Upper lobe of right lung (tissue), 1 donor: ENCODE results near the gene PRR14. TPM values are rescaled to one million over a fixed set of nuclear protein-coding genes. Genes with fewer than 3 reads are reported as not detected.
A peak's percentile ranks its signal among the peaks of the same experiment; 100 is the strongest.

Source experiments
- ATAC-seq: fragments of 200-7000 bp; cut with Tn5 transposase; one replicate; pipeline ENCODE4 v1.9.1; 2020; ENCODE audit warnings: mild to moderate bottlenecking, moderate library complexity
- DNase-seq: peaks from one replicate; pipeline ENCODE4 v3.0.0-alpha.2; 2020
- H3K27ac ChIP-seq: fragments of 200-600 bp; one replicate; pipeline ENCODE4 v1.8.0; 2022
- H3K27me3 ChIP-seq: fragments of 200-600 bp; one replicate; pipeline ENCODE4 v1.8.0; 2022; ENCODE audit warnings: mild to moderate bottlenecking
- H3K36me3 ChIP-seq: fragments of 200-600 bp; one replicate; pipeline ENCODE4 v1.8.0; 2022
- H3K4me1 ChIP-seq: fragments of 200-600 bp; one replicate; pipeline ENCODE4 v1.8.0; 2022
- H3K4me3 ChIP-seq: fragments of 200-600 bp; one replicate; pipeline ENCODE4 v1.8.0; 2022; ENCODE audit warnings: mild to moderate bottlenecking
- H3K9me3 ChIP-seq: fragments of 200-600 bp; one replicate; pipeline ENCODE4 v1.8.0; 2022
- CTCF ChIP-seq: fragments of 200-600 bp; IDR thresholded peaks from one replicate; pipeline ENCODE4 v1.8.0; 2022; ENCODE audit warnings: antibody characterized with exemption
- intact Hi-C: fragments of 100-400 bp; cut with DNase I; formaldehyde crosslinking; loops from one replicate; pipeline ENCODE4 v1.11.0; 2022
- total RNA-seq: library from RNA; stranded (reverse); fragmentation: NEBNext Ultra II Directional; extraction: Animal tissue kit (Norgen Biotek cat#: 25700); gene quantifications from one replicate; pipeline ENCODE4 v1.2.1, GENCODE V29; 2021
- donor health status: DM: no; HTN: yes; CAD: no; lungs with severe emphysema.

PRR14 gene
- total RNA-seq, 1 donor from 2014 or later = 48.2 TPM

- Histone ChIP-seq H3K4me3 (no peak overlapping the region), H3K36me3 (peaks cover 61% of the 10 kb centered on the region), H3K4me1 (peaks cover 6% of the 10 kb centered on the region), H3K9me3 (no peaks in the 10 kb centered on the region), H3K27me3 (no peaks in the 10 kb centered on the region), H3K27ac (no peak overlapping the region)
- DNase-seq = peak; percentile 70
- intact Hi-C loops = no loop called here
- TF ChIP-seq CTCF = no peak
- ATAC-seq = peak; percentile 23
Observed at GRCh38 chr16:30605158-30605557, 45.6 kb upstream of the PRR14 start.

GRCh38 chr16:30606004-30606403 lies 44.8 kb upstream of the PRR14 start:
- no peak for ATAC-seq
- no peak for DNase-seq
- TF ChIP-seq CTCF = no peak
- intact Hi-C loops = no loop called here
- H3K27ac ChIP-seq = no peak overlapping the region
- H3K4me1 ChIP-seq = peaks cover 9% of the 10 kb centered on the region
- no peaks in the 10 kb centered on the region for H3K27me3 ChIP-seq
- peaks cover 61% of the 10 kb centered on the region for H3K36me3 ChIP-seq
- H3K4me3 ChIP-seq = no peak overlapping the region
- no peaks in the 10 kb centered on the region for H3K9me3 ChIP-seq

- Histone ChIP-seq H3K36me3 (peaks cover 39% of the 10 kb centered on the region), H3K4me3 (peak overlapping the region; percentile 99), H3K27me3 (no peaks in the 10 kb centered on the region), H3K9me3 (no peaks in the 10 kb centered on the region), H3K27ac (peak overlapping the region; percentile 99), H3K4me1 (peaks cover 9% of the 10 kb centered on the region)
- TF ChIP-seq CTCF = no peak
- DNase-seq (peak; percentile 86), ATAC-seq (peak; percentile 75)
- intact Hi-C loops = no loop called here
Observed at GRCh38 chr16:30609002-30609925, 41.5 kb upstream of the PRR14 start.

GRCh38 chr16:30609926-30610839 lies 40.6 kb upstream of the PRR14 start, which contains the start of gene ZNF689:
Gene ZNF689, minus strand, starts transcription at chr16:30610389. Its CDS starts 348 bp downstream, at chr16:30610041.
- peak; percentile 92 for DNase-seq
- Histone ChIP-seq H3K4me1 (peaks cover 9% of the 10 kb centered on the region), H3K9me3 (no peaks in the 10 kb centered on the region), H3K27ac (peak within 1 kb of the TSS; percentile 99), H3K4me3 (peak within 1 kb of the TSS; percentile 99), H3K36me3 (peaks cover 30% of the 10 kb centered on the region), H3K27me3 (no peaks in the 10 kb centered on the region)
- no peak for TF ChIP-seq CTCF
- intact Hi-C loops = no loop called here
- peak; percentile 97 for ATAC-seq

GRCh38 chr16:30615358-30616091 lies 35.2 kb upstream of the PRR14 start:
- peaks cover 2% of the 10 kb centered on the region for H3K4me1 ChIP-seq
- no peak overlapping the region for H3K4me3 ChIP-seq
- H3K36me3 ChIP-seq = no peaks in the 10 kb centered on the region
- no peaks in the 10 kb centered on the region for H3K27me3 ChIP-seq
- peak; percentile 95 for ATAC-seq
- no peak overlapping the region for H3K27ac ChIP-seq
- H3K9me3 ChIP-seq = no peaks in the 10 kb centered on the region
- TF ChIP-seq CTCF = peak; percentile 52
- DNase-seq = peak; percentile 87
- intact Hi-C loops = no loop called here
